Activated CD8-positive, alpha-beta memory T cell treated with anti-CD3 and anti-CD28 coated beads for 1 hour (primary cell): Measurements from ENCODE around the gene RGS10.
"Not testable (repeated sequence)": the region's sequence is repeated elsewhere in the genome, so short reads cannot be mapped to it uniquely, and the experiment has no call there.

Source experiments
- DNase-seq, 2 donors: peaks; one replicate each; pipeline ENCODE4 v3.0.0-alpha.2; 2020; ENCODE audit warnings: low read depth in 1 of 2; ENCODE audit errors: extremely low read depth in 1 of 2

Gene RGS10

DNA sequence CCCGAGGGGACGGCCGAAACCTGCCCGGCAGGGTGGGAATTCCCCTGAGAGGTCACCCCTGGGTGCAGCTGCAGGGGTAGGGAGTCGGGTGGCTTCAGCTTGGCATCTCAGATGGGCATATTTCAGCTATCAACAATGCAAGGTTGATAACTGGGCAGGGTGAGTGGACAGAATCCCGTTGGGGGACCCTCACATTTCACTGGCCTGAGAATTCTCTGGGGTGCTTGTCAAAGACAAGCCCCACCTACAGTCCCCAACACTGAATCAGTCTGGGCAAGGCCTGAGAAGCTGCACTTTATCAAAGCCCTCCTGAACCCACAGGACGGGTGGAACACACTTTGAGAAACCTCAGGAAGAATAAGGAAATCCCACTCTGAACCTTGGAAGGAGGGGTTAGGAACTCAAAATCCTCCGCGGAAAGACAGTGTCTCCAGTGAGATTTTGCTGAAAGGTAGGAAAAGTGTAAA lies 3.1 kb downstream of the RGS10 start:
- DNase-seq: no peak

- peak in 1 of 2 donors; percentile 21 for DNase-seq
Measured at GRCh38 chr10:119538632-119539358, 3.7 kb downstream of the RGS10 start.

DNA sequence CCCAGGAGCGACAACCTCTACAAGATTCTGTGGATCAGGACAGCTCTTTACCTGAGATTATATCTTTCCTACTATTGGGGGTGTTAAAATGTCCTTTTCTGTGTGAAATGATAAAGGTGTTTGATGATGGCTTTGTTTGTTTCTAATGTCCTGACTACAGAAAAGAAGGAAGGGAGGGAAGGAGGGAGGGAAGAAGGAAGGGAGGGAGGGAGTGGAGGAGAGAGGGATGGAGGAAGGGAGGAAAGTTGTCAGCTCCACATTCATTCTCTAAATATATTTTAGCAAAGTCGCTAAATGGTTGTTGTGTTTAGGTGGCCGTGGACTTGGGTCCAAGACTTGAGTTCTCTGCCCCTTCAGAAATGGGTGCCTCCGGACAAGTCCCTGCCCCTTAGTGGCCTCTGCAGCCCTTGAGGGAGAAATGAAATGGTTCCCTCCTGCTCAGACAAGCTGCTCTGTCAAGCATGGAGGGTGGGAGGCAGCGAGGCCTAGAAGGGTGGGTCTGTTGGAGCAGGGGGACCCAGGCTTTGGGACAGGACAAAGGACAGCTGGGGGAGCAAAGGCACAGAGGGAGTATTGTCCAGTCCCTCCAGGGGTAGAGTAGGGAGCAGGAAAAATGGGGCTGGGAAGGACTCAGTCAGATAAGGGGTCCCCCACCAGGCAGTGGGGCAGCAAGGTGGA lies 4.4 kb downstream of the RGS10 start:
- no peak for DNase-seq

- no peak for DNase-seq
Measured at GRCh38 chr10:119536508-119537025, 6.0 kb downstream of the RGS10 start.

GRCh38 chr10:119535837-119536507 lies 6.5 kb downstream of the RGS10 start:
- DNase-seq: no peak

DNA sequence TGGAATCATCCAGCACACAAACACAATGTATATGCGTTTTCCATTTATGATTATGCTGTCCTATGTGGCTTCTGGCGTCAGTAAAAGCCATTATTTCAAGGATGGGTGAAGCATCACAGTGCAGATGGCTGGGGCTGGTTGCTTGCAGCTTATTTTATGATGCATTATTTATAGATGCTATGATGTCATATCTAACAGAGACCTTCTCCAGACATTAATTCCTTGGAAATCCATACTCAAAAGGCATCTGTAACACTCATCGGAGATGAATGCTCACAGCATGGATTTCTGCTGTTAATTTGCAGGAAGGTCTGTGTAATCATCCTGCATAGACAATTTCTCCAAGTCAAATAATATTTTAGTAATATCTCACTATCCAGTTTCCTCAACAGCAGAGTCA lies 7.2 kb downstream of the RGS10 start:
- DNase-seq: no peak

- no peak for DNase-seq
Measured at GRCh38 chr10:119533473-119533872, 9.0 kb downstream of the RGS10 start.

DNA sequence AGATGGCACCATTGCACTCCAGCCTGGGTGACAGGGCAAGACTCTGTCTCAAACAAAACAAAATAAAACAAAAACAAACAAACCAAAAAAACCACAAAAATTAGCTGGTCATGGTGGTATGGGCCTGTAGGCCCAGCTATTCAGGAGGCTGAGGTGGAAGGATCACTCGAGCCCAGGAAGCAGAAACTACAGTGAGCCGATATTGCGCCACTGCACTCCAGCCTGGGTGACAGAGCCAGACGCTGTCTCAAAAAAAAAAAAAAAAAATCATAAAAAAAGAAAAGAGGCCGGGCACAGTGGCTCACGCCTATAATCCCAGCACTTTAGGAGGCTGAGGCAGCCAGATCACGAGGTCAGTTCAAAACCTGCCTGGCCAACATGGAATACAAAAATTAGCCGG lies 9.7 kb downstream of the RGS10 start:
- DNase-seq: not testable (repeated sequence)

GRCh38 chr10:119532251-119532650 lies 10.3 kb downstream of the RGS10 start:
- DNase-seq: not testable (repeated sequence)

DNA sequence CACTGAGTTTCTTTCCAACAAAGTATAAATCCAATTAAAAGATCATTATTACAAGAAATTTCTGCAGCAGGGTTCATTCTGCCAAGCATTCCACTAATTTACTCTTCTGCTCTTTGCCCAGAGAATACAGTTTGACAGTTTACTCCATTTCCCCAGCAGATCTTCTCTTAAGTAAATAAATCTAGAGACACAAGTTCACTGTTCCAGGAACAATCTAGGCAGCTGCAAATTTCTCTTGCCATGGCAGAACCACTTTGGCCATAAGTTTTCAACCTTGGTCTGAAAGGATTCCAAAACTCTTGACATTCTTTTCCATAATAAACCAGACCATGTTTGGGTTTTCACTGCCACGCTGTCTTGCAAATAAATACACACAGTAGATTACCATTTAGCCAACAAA lies 11.5 kb downstream of the RGS10 start:
- DNase-seq: no peak

GRCh38 chr10:119528663-119529237 lies 13.8 kb downstream of the RGS10 start:
- DNase-seq: not testable (repeated sequence)

- DNase-seq: no peak
Measured at GRCh38 chr10:119526621-119527592, 15.6 kb downstream of the RGS10 start.

DNA sequence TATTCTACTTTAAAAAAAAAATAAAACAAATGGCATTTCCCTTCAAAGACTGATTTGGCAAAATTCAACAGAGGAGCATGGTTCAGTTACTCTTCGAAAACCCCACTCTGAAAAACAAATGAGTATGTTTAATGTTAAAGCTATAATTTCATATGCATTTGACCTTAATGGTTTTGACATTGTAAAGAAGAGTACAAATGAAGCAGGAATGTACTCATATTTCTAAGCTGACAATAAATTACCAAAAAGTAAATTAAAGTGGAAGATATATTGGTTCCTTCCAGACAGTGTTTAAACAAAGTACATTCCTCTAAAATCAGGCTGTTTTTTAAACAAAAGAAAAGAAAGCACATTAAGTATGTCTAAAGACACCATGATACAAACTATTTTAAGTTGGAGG lies 16.4 kb downstream of the RGS10 start:
- no peak for DNase-seq

DNA sequence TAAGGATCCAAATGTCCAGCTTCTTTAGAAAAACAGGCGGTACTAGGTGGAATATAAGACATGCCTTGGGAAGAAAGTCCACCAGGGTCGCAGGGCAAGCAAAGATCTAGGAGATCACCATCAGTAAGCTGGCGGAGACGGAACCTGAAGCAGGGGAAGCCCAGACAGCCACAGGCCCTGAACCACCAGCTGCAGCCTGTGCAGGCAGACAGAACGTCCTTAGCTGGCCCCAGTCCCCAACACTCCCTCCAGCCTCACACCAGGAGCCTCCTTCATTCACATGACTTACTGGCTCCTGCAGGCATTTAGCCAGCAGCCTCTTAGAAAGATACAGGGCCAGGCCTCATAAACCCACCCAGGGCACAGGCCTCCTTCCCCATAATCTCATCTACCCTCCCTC lies 17.4 kb downstream of the RGS10 start:
- DNase-seq: no peak

DNA sequence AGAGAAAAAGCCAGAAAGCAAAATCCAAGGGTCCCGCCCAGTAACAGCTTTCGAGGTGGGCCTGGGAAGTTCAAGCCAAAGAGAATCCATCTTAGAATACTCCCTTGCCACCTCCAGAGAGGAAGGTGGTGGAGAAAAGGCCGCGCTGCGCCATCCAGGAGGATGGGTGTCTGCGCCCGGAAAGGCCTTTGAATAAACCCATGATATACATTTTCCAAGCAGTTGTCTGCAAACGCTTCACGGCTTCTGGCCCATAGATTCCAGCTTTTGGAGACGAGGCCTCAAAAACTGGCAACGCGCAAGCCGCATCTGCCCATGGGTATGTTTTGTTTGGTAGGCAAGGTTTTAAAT lies 17.8 kb downstream of the RGS10 start:
- DNase-seq: no peak

GRCh38 chr10:119523895-119524719 lies 18.4 kb downstream of the RGS10 start:
- no peak for DNase-seq

GRCh38 chr10:119522747-119523426 lies 19.6 kb downstream of the RGS10 start:
- no peak for DNase-seq

GRCh38 chr10:119521443-119522204 lies 20.9 kb downstream of the RGS10 start:
- DNase-seq: no peak
